OCI-LY7 (cell line): ENCODE results near the gene MYMK. TPM values are rescaled to one million over a fixed set of nuclear protein-coding genes. Genes with fewer than 3 reads are reported as not detected.

ENCODE experiments used
- BruUV-seq: library from RNA; stranded (reverse); fragments of 400-500 nt; replicated peaks from 2 replicates; lab custom pipeline; 2021; lab: Mats Ljungman, UMichigan
- CTCF ChIA-PET: fragments of 300-600 bp; sonication (Branson Sonifier 250); formaldehyde crosslinking; loops from one replicate; lab custom pipeline; 2022; ENCODE audit warnings: antibody characterized with exemption; ENCODE audit not compliant: unreplicated experiment; lab: Charles Lee
- POLR2A ChIA-PET: fragments of 300-600 bp; sonication (Branson Sonifier 250); formaldehyde crosslinking; loops from one replicate; lab custom pipeline; 2022; ENCODE audit warnings: antibody characterized with exemption; lab: Charles Lee
- DNase-seq: peaks from one replicate; pipeline ENCODE4 v3.0.0-alpha.2; 2015; ENCODE audit warnings: low spot score
- H2AFZ ChIP-seq: fragments of 200-600 bp; sonication (generic), shearing (Covaris generic); 2 replicates; pipeline ENCODE4 v1.6.1; 2014; ENCODE audit warnings: mild to moderate bottlenecking, antibody characterized with exemption, low read length, moderate library complexity
- H3K27ac ChIP-seq: fragments of 200-600 bp; sonication (generic); 2 replicates; pipeline ENCODE4 v1.5.1; 2014; ENCODE audit warnings: mixed run types, low read depth, mild to moderate bottlenecking, moderate library complexity, low read length, inconsistent platforms; ENCODE audit not compliant: poor library complexity, severe bottlenecking
- H3K36me3 ChIP-seq: fragments of 200-600 bp; sonication (generic); 2 replicates; pipeline ENCODE4 v1.6.1; 2014; ENCODE audit warnings: mild to moderate bottlenecking, antibody characterized with exemption, low read length, moderate library complexity, mixed read lengths; ENCODE audit not compliant: insufficient read depth
- H3K4me1 ChIP-seq: fragments of 200-600 bp; sonication (generic); 2 replicates; pipeline ENCODE4 v1.5.1; 2014; ENCODE audit warnings: mild to moderate bottlenecking, low read length; ENCODE audit not compliant: insufficient read depth, poor library complexity, severe bottlenecking
- H3K4me2 ChIP-seq: fragments of 200-600 bp; sonication (generic); 2 replicates; pipeline ENCODE4 v1.6.1; 2014; ENCODE audit warnings: mild to moderate bottlenecking, low read length
- H3K4me3 ChIP-seq: fragments of 200-600 bp; sonication (generic); 2 replicates; pipeline ENCODE4 v1.5.1; 2014; ENCODE audit warnings: mild to moderate bottlenecking, low read depth, low read length; ENCODE audit not compliant: poor library complexity, severe bottlenecking
- H3K79me2 ChIP-seq: fragments of 200-600 bp; sonication (generic); 2 replicates; pipeline ENCODE4 v1.6.1; 2016; ENCODE audit warnings: low read depth, mild to moderate bottlenecking, low read length, moderate library complexity, mixed read lengths; ENCODE audit not compliant: insufficient read depth
- H3K9me2 ChIP-seq: fragments of 200-600 bp; sonication (generic); 2 replicates; pipeline ENCODE4 v1.6.1; 2016; ENCODE audit warnings: mild to moderate bottlenecking, low read length, mixed read lengths; ENCODE audit not compliant: insufficient read depth
- H3K9me3 ChIP-seq: fragments of 200-600 bp; sonication (generic); 2 replicates; pipeline ENCODE4 v1.6.1; 2014; ENCODE audit warnings: mild to moderate bottlenecking, mixed run types, low read length, mixed read lengths
- H4K20me1 ChIP-seq: fragments of 200-600 bp; sonication (generic); 2 replicates; pipeline ENCODE4 v1.6.1; 2014; ENCODE audit warnings: mild to moderate bottlenecking, antibody characterized with exemption, low read length, moderate library complexity, mixed read lengths; ENCODE audit not compliant: insufficient read depth
- CTCF ChIP-seq: fragments of 200-600 bp; sonication (generic); conservative IDR thresholded peaks from 2 replicates; pipeline ENCODE4 v1.5.1; 2014; ENCODE audit warnings: mild to moderate bottlenecking, antibody characterized with exemption, low read length, moderate library complexity, mixed read lengths
- EZH2phosphoT487 ChIP-seq: fragments of 200-600 bp; sonication (generic); IDR thresholded peaks from 2 replicates; pipeline ENCODE4 v1.6.1; 2018; ENCODE audit warnings: low read depth, borderline replicate concordance, mild to moderate bottlenecking, mixed run types, antibody characterized with exemption, low read length, moderate library complexity, mixed read lengths
- intact Hi-C: fragments of 100-400 bp; cut with micrococcal nuclease; formaldehyde crosslinking; loops from one replicate; pipeline ENCODE4 v1.10.0; 2022; ENCODE audit not compliant: unreplicated experiment
- total RNA-seq, 2 experiments: library from RNA; depleted of rRNA in 1 of 2; stranded (reverse); fragments of >200 nt in 1 of 2; shearing (Covaris generic) in 1 of 2; gene quantifications; 2 replicates each; pipeline ENCODE4 v1.2.3, GENCODE V29; 2014 to 2022

Gene MYMK
- total RNA-seq, 2 experiments from 2014 or later: not detected

GRCh38 chr9:133560311-133560710, 35.6 kb upstream of the MYMK start:
- Histone ChIP-seq H2AFZ (no peak overlapping the region), H3K4me3 (no peak overlapping the region), H3K9me3 (no peaks in the 10 kb centered on the region), H3K4me1 (peaks cover 43% of the 10 kb centered on the region), H3K4me2 (no peak overlapping the region), H4K20me1 (no peaks in the 10 kb centered on the region), H3K27ac (no peak overlapping the region), H3K36me3 (no peaks in the 10 kb centered on the region), H3K79me2 (no peaks in the 10 kb centered on the region), H3K9me2 (no peaks in the 10 kb centered on the region)
- BruUV-seq: no TSS peak
- POLR2A ChIA-PET: no interaction called here
- CTCF ChIA-PET: no interaction called here
- intact Hi-C loops: no loop called here
- TF ChIP-seq EZH2phosphoT487 (no peak), CTCF (no peak)
- DNase-seq: no peak

- H2AFZ ChIP-seq: peak overlapping the region; percentile 65; the same call in 1 of the 2 replicates
- 0 out of 2 replicates have a peak, but pooled peaks have one; percentile 10 for TF ChIP-seq CTCF
- TF ChIP-seq EZH2phosphoT487: no peak
- peak; percentile 72 for DNase-seq
- ChIA-PET POLR2A (interaction anchor here (1.3 kb wide), 1 partner anchor 145 kb away, joined by 3 read pairs; no protein-coding TSS in a partner anchor), CTCF (no interaction called here)
- no peaks in the 10 kb centered on the region for H3K79me2 ChIP-seq
- H3K4me3 ChIP-seq: peak overlapping the region; percentile 36
- H3K36me3 ChIP-seq: no peaks in the 10 kb centered on the region
- no peaks in the 10 kb centered on the region for H3K9me3 ChIP-seq
- peaks cover 42% of the 10 kb centered on the region for H3K4me1 ChIP-seq
- H3K4me2 ChIP-seq: peak overlapping the region; percentile 65
- intact Hi-C loops: no loop called here
- no peaks in the 10 kb centered on the region for H3K9me2 ChIP-seq
- peak overlapping the region; percentile 70 for H3K27ac ChIP-seq
- H4K20me1 ChIP-seq: no peaks in the 10 kb centered on the region
- BruUV-seq: no TSS peak
Observed at GRCh38 chr9:133558191-133559126, 33.7 kb upstream of the MYMK start.
